Measurements from ENCODE around the gene NGFR.

GRCh38 chr17:49524473-49525359 is 29.6 kb downstream of the NGFR start:
- TF ChIP-seq CTCF (IDR thresholded peaks at IDR 0.05) (no peak), EZH2 (IDR thresholded peaks at IDR 0.05; ENCODE audit: borderline replicate concordance, insufficient read depth, low read depth, low read length, poor library complexity, severe bottlenecking) (no peak)
